ENCODE measurements around the gene PIK3C2G. TPM values are rescaled to one million over a fixed set of nuclear protein-coding genes. Genes with fewer than 3 reads are reported as not detected.
"Not testable (repeated sequence)": the region's sequence is repeated elsewhere in the genome, so short reads cannot be mapped to it uniquely, and the experiment has no call there.

The PIK3C2G gene
- total RNA-seq, 2 donors from 2014 or later = not detected

- Mint-ChIP-seq H3K27me3 (no peaks in the 10 kb centered on the region), H3K36me3 (ENCODE audit: low read depth) (no peaks in the 10 kb centered on the region), H3K27ac (no peak overlapping the region), H3K4me1 (no peaks in the 10 kb centered on the region), H3K4me3 (no peak overlapping the region), H3K9me3 (no peaks in the 10 kb centered on the region)
- no peak for ATAC-seq (replicated peaks)
These were observed 208.9 kb downstream of the PIK3C2G start for GRCh38 chr12:18470251-18470650.

DNA sequence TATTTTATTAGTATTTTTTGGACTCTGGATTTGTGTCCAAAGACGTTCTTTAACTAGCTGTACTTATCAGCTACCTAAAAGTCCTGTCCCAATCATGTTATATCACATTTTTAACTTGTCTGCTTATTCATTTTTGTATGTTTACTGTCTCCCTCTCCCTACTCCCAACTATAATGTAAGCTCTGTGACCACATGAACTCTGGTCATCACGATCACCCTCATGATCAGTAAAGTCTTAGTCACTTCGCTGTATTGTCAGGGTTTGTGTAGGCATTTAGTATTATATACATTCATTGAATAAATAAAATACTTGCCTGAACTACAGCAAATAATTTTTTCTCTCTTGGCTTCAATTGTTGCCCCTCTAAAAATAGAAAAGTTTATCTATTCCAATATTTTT lies 211.0 kb downstream of the PIK3C2G start:
- no peaks in the 10 kb centered on the region for H3K36me3 Mint-ChIP-seq (ENCODE audit: low read depth)
- H3K27me3 Mint-ChIP-seq = no peaks in the 10 kb centered on the region
- no peak overlapping the region for H3K27ac Mint-ChIP-seq
- H3K9me3 Mint-ChIP-seq = peaks cover 3% of the 10 kb centered on the region
- H3K4me3 Mint-ChIP-seq = no peak overlapping the region
- no peaks in the 10 kb centered on the region for H3K4me1 Mint-ChIP-seq
- no peak for ATAC-seq (replicated peaks)

DNA sequence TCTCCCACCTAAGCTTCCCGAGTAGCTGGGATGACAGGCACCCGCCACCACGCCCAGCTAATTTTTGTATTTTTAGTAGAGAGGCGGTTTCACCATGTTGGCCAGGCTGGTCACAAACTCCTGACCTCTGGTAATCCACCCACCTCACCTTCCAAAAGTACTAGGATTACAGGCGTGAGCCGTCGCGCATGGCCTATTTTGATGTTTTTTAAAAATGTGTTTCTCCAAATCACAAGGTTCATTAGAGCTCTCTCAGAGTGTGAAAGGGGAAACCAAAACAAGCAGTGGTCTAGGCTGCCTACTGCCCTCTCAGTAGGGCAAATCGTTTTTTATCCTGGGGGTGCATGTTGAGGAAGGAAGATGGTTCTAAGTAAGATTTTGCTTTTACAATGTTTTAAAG lies 211.5 kb downstream of the PIK3C2G start:
- no peak for ATAC-seq (replicated peaks)
- Mint-ChIP-seq H3K27ac (no peak overlapping the region), H3K4me3 (no peak overlapping the region), H3K9me3 (peaks cover 3% of the 10 kb centered on the region), H3K27me3 (no peaks in the 10 kb centered on the region), H3K36me3 (ENCODE audit: low read depth) (no peaks in the 10 kb centered on the region), H3K4me1 (no peaks in the 10 kb centered on the region)

DNA sequence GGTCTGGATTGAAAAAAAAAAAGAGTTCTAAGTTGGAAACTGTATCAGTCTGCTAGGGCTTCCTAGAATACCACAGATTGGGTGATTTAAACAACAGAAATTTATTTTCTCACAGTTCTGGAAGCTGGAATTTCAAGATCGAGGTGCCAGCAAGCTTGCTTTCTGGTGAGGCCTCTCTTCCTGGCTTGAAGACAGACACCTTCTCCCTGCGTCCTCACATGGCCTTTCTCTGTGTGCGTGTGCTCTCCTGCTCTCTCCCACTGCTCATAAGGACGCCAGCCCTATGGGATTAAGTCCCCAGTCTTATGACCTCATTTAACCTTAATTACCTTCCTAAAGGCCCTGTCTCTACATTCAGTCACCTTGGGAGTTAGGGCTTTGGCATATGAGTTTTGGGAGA lies 215.5 kb downstream of the PIK3C2G start:
- H3K27me3 Mint-ChIP-seq = no peaks in the 10 kb centered on the region
- H3K36me3 Mint-ChIP-seq (ENCODE audit: low read depth) = no peaks in the 10 kb centered on the region
- no peak for ATAC-seq (replicated peaks)
- H3K4me3 Mint-ChIP-seq = no peak overlapping the region
- H3K27ac Mint-ChIP-seq = no peak overlapping the region
- H3K9me3 Mint-ChIP-seq = peaks cover 3% of the 10 kb centered on the region
- H3K4me1 Mint-ChIP-seq = no peaks in the 10 kb centered on the region

GRCh38 chr12:18479256-18479655 lies 217.9 kb downstream of the PIK3C2G start:
- Mint-ChIP-seq H3K27ac (no peak overlapping the region), H3K36me3 (ENCODE audit: low read depth) (no peaks in the 10 kb centered on the region), H3K4me1 (no peaks in the 10 kb centered on the region), H3K9me3 (peaks cover 11% of the 10 kb centered on the region), H3K4me3 (no peak overlapping the region), H3K27me3 (no peaks in the 10 kb centered on the region)
- no peak for ATAC-seq (replicated peaks)

GRCh38 chr12:18482601-18483120 lies 221.3 kb downstream of the PIK3C2G start:
- no peak for ATAC-seq (replicated peaks)
- H3K4me3 Mint-ChIP-seq = no peak overlapping the region
- H3K9me3 Mint-ChIP-seq = peaks cover 7% of the 10 kb centered on the region
- H3K27ac Mint-ChIP-seq = no peak overlapping the region
- no peaks in the 10 kb centered on the region for H3K36me3 Mint-ChIP-seq (ENCODE audit: low read depth)
- no peaks in the 10 kb centered on the region for H3K27me3 Mint-ChIP-seq
- no peaks in the 10 kb centered on the region for H3K4me1 Mint-ChIP-seq

DNA sequence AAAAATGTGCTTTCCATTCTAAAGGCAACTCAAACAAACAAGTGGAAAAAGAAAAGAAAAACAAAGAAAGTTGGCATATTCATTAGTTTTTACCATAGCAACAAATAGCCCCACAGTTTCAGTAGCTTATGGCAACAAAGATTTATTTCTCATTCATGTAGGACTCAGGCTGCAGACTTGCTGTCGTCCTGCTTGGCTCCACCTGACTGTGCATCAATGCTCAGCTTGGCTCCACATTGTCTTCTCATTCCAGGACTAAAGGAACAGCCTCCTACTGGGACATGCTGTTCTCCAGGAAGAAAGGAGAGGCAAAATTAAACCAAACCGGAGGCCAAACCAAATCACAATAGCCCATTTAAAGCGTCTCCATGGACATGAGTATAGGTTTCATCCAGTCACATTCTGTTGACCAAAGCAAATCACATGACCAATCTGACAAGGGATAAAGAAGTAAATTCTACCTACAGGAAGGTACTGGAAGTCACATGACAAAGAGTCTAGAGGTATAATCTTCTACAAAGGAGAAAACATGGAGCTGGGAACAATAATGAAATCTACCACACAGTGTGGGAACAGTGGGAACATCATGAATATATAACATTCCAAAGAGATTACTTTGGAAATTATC lies 222.5 kb downstream of the PIK3C2G start:
- H3K4me1 Mint-ChIP-seq = no peaks in the 10 kb centered on the region
- no peak overlapping the region for H3K4me3 Mint-ChIP-seq
- ATAC-seq (replicated peaks) = no peak
- H3K27me3 Mint-ChIP-seq = no peaks in the 10 kb centered on the region
- no peaks in the 10 kb centered on the region for H3K36me3 Mint-ChIP-seq (ENCODE audit: low read depth)
- peaks cover 7% of the 10 kb centered on the region for H3K9me3 Mint-ChIP-seq
- no peak overlapping the region for H3K27ac Mint-ChIP-seq

- Mint-ChIP-seq H3K27me3 (no peaks in the 10 kb centered on the region), H3K27ac (no peak overlapping the region), H3K4me3 (no peak overlapping the region), H3K4me1 (no peaks in the 10 kb centered on the region), H3K36me3 (ENCODE audit: low read depth) (no peaks in the 10 kb centered on the region), H3K9me3 (peaks cover 7% of the 10 kb centered on the region)
- no peak for ATAC-seq (replicated peaks)
These were observed 224.7 kb downstream of the PIK3C2G start for GRCh38 chr12:18486036-18486435.

DNA sequence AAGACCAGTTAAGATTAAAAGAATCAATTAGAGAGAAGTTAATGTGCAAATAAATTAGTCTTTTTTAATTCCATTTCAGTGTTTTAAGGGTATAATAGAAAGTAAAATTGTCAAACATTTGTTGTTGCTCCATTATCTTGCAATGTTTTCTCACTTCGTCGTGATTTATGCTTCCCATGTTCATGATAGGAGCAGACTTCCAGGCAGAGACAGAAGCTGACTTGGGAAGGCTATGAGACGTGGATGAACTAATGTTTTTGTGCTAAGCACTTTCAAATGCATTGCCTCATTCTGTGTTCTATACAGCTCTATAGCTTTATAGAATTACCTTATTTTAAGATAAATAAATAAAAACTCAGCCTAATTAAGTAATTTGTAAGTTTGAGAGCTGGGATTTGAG lies 226.2 kb downstream of the PIK3C2G start:
- no peaks in the 10 kb centered on the region for H3K27me3 Mint-ChIP-seq
- H3K36me3 Mint-ChIP-seq (ENCODE audit: low read depth) = no peaks in the 10 kb centered on the region
- ATAC-seq (replicated peaks) = no peak
- H3K27ac Mint-ChIP-seq = no peak overlapping the region
- no peak overlapping the region for H3K4me3 Mint-ChIP-seq
- H3K4me1 Mint-ChIP-seq = no peaks in the 10 kb centered on the region
- H3K9me3 Mint-ChIP-seq = peaks cover 7% of the 10 kb centered on the region

DNA sequence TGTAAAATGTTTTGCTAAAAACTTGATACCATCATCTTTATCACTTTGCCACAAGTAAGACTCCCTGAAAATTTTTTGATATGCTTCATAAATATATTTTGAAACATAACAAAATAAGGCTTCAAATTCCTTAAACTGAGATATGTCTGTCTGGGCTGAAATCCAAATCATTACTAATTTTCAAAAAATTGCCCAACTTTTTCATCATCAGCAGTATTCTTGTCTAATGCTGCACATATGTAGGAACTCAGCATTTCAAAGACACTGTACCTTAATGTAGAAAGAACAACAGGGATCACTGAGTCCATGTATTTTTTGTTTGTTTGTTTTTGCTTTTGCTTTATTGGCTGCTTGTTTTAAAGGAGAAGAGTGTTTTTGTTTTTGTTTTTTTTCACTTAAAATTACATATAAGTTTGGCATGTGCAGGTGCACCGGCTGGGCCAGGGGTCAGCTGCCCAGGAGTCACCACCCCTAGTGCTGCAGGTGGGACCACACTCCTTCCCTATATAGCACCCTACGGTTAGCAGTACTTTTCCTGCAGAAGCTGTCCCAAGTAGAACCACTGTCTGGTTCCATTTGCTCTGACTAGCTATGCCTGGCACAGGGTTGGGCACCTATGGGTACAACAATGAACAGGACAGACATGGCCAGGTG lies 231.2 kb downstream of the PIK3C2G start:
- H3K4me3 Mint-ChIP-seq = no peak overlapping the region
- no peak for ATAC-seq (replicated peaks)
- no peaks in the 10 kb centered on the region for H3K4me1 Mint-ChIP-seq
- no peaks in the 10 kb centered on the region for H3K27me3 Mint-ChIP-seq
- H3K9me3 Mint-ChIP-seq = peaks cover 5% of the 10 kb centered on the region
- no peak overlapping the region for H3K27ac Mint-ChIP-seq
- no peaks in the 10 kb centered on the region for H3K36me3 Mint-ChIP-seq (ENCODE audit: low read depth)

- Mint-ChIP-seq H3K27ac (no peak overlapping the region), H3K4me3 (no peak overlapping the region)
- ATAC-seq (replicated peaks) = no peak
These were observed 234.8 kb downstream of the PIK3C2G start for GRCh38 chr12:18496156-18496555.

DNA sequence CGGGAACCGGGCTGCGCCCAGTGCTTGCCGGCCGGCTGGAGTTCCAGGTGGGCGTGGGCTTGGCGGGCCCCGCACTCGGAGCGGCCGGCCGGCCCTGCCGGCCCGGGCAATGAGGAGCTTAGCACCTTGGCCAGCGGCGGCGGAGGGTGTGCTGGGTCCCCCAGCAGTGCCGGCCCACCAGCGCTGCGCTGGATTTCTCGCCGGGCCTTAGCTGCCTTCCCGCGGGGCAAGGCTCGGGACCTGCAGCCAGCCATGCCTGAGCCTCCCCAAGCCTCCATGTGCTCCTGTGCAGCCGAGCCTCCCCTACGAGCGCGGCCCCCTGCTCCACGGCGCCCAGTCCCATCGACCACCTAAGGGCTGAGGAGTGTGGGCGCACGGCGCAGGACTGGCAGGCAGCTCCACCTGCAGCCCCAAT lies 238.8 kb downstream of the PIK3C2G start:
- not testable (repeated sequence) for H3K9me3 Mint-ChIP-seq; H3K4me3 Mint-ChIP-seq; ATAC-seq (replicated peaks); H3K27me3 Mint-ChIP-seq; H3K4me1 Mint-ChIP-seq; H3K27ac Mint-ChIP-seq; H3K36me3 Mint-ChIP-seq (ENCODE audit: low read depth)

More at GRCh38 chr12:18496156-18496555, 234.8 kb downstream of the PIK3C2G start:
- Mint-ChIP-seq H3K27me3 (no peaks in the 10 kb centered on the region), H3K4me1 (no peaks in the 10 kb centered on the region), H3K36me3 (ENCODE audit: low read depth) (no peaks in the 10 kb centered on the region), H3K9me3 (peaks cover 9% of the 10 kb centered on the region)

GRCh38 chr12:18500736-18501135 lies 239.4 kb downstream of the PIK3C2G start:
- not testable (repeated sequence) for H3K9me3 Mint-ChIP-seq; H3K4me1 Mint-ChIP-seq; H3K4me3 Mint-ChIP-seq; ATAC-seq (replicated peaks); H3K27me3 Mint-ChIP-seq; H3K36me3 Mint-ChIP-seq (ENCODE audit: low read depth); H3K27ac Mint-ChIP-seq

DNA sequence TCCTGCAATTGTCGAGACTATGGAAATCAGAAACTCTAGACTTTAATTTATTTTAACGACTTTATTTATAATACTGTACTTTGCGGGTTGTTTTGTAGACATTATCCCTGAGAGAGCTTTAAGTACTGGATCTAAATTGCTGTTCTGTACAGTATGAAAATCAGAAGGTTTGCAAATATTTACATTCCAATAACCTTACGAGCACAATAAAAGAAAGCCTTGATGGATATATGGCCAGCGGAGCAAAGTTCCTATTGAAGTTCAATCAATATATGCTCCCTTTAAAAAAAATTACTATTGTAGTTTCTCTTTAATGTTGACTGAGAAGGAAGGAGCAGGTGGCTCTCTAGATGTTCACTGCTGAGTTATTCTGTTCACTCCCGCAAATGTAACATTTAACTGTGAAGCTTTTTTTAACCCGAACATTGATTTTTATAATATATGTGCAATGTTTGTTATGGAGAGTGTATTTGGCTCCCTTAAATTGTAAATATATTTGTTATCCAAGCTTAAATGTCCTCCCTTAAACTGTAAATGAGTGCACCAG lies 241.2 kb downstream of the PIK3C2G start:
- Mint-ChIP-seq H3K27me3 (no peaks in the 10 kb centered on the region), H3K36me3 (ENCODE audit: low read depth) (no peaks in the 10 kb centered on the region), H3K27ac (no peak overlapping the region), H3K4me1 (no peaks in the 10 kb centered on the region), H3K9me3 (peaks cover 9% of the 10 kb centered on the region), H3K4me3 (no peak overlapping the region)
- ATAC-seq (replicated peaks) = no peak

- no peaks in the 10 kb centered on the region for H3K27me3 Mint-ChIP-seq
- ATAC-seq (replicated peaks) = no peak
- H3K4me1 Mint-ChIP-seq = no peaks in the 10 kb centered on the region
- H3K9me3 Mint-ChIP-seq = peaks cover 29% of the 10 kb centered on the region
- H3K4me3 Mint-ChIP-seq = no peak overlapping the region
- no peak overlapping the region for H3K27ac Mint-ChIP-seq
- H3K36me3 Mint-ChIP-seq (ENCODE audit: low read depth) = no peaks in the 10 kb centered on the region
These were observed 260.1 kb downstream of the PIK3C2G start for GRCh38 chr12:18521461-18521860.

Data from activated T-helper 17 cell treated with anti-CD3 and anti-CD28 coated beads, Interleukin-2, amount 50 U/mL, for 72 hours (primary cell).